HCT116 (cell line): ENCODE measurements around the gene NKTR. TPM values are rescaled to one million over a fixed set of nuclear protein-coding genes. Genes with fewer than 3 reads are reported as not detected.

ENCODE experiments used
- ATAC-seq: fragments of 200-7000 bp; cut with Tn5 transposase; 2 replicates; pipeline ENCODE4 v1.9.1; 2020; ENCODE audit warnings: mild to moderate bottlenecking, moderate library complexity
- BruUV-seq: library from RNA; stranded (reverse); fragments of 400-500 nt; replicated peaks from 2 replicates; lab custom pipeline; 2021; lab: Mats Ljungman, UMichigan
- CTCF ChIA-PET: fragments of 300-600 bp; sonication (Branson Sonifier 250); formaldehyde crosslinking; loops from one replicate; lab custom pipeline; 2021; ENCODE audit warnings: antibody characterized with exemption; lab: Charles Lee
- POLR2A ChIA-PET: fragments of 300-600, 350-600 bp; sonication (Branson Sonifier 250); formaldehyde crosslinking; loops from one replicate; lab custom pipeline; 2021; ENCODE audit warnings: antibody characterized with exemption; lab: Charles Lee
- RAD21 ChIA-PET, 2 experiments: fragments of 300-600 bp; sonication (Branson Sonifier 250); formaldehyde crosslinking; loops; one replicate each; lab custom pipeline; 2023; ENCODE audit warnings: low total read pairs in 2 of 2; ENCODE audit not compliant: uncharacterized antibody in 2 of 2, unreplicated experiment in 2 of 2, low non-redundant PET in 1 of 2; lab: Charles Lee
- DNase-seq: peaks from one replicate; pipeline ENCODE4 v3.0.0-alpha.2; 2010; ENCODE audit warnings: low read depth, low spot score
- H2AFZ ChIP-seq: fragments of 200-600 bp; shearing (Covaris generic), sonication (generic); 2 replicates; pipeline ENCODE4 v1.6.1; 2017; ENCODE audit warnings: low read depth, mixed run types, mixed read lengths, antibody characterized with exemption, low read length; ENCODE audit not compliant: poor library complexity, severe bottlenecking
- H3K27ac ChIP-seq: 2 replicates; pipeline ENCODE4 v1.5.1; 2012; ENCODE audit warnings: low read depth, low read length
- H3K27me3 ChIP-seq: fragments of 200-600 bp; sonication (generic); 2 replicates; pipeline ENCODE4 v1.6.1; 2016; ENCODE audit warnings: mixed run types, low read length, mixed read lengths; ENCODE audit not compliant: insufficient read depth
- H3K36me3 ChIP-seq, 2 experiments: fragments of 200-500 bp in 1 of 2; fragments of 200-600 bp in 1 of 2; sonication (Bioruptor generic) in 1 of 2; sonication (generic) in 1 of 2; 2 replicates each; pipeline versions ENCODE4 v1.5.1 to v1.6.1; 2014 to 2016; ENCODE audit warnings: low read length in 2 of 2, inconsistent platforms in 1 of 2, mixed read lengths in 1 of 2, mixed run types in 1 of 2; ENCODE audit not compliant: insufficient read depth in 2 of 2, control insufficient read depth in 1 of 2
- H3K4me1 ChIP-seq, 2 experiments: fragments of 200-600 bp in 1 of 2; sonication (generic) in 1 of 2; 2 replicates each; pipeline versions ENCODE4 v1.5.1 to v1.6.1; 2012 to 2017; ENCODE audit warnings: low read length in 2 of 2, inconsistent platforms in 1 of 2, mild to moderate bottlenecking in 1 of 2, mixed read lengths in 1 of 2, mixed run types in 1 of 2, moderate library complexity in 1 of 2; ENCODE audit not compliant: insufficient read depth in 2 of 2, control insufficient read depth in 1 of 2
- H3K4me2 ChIP-seq: fragments of 200-600 bp; sonication (generic); 2 replicates; pipeline ENCODE4 v1.6.1; 2017; ENCODE audit warnings: mixed run types, low read length, mixed read lengths
- H3K4me3 ChIP-seq, 2 experiments: fragments of 200-600 bp in 1 of 2; sonication (generic) in 1 of 2; replicated peaks in 1 of 2; 2 replicates each; pipeline ENCODE4 v1.5.1; 2011 to 2016; ENCODE audit warnings: low read length in 2 of 2, control low read depth in 1 of 2, low read depth in 1 of 2, mild to moderate bottlenecking in 1 of 2, mixed read lengths in 1 of 2, mixed run types in 1 of 2
- H3K79me2 ChIP-seq: fragments of 200-600 bp; sonication (generic); 2 replicates; pipeline ENCODE4 v1.6.1; 2017; ENCODE audit warnings: mild to moderate bottlenecking, mixed run types, low read length, moderate library complexity, mixed read lengths; ENCODE audit not compliant: insufficient read depth
- H3K9ac ChIP-seq: fragments of 200-600 bp; sonication (generic); 2 replicates; pipeline ENCODE4 v1.6.1; 2016; ENCODE audit warnings: low read length, mixed read lengths
- H3K9me2 ChIP-seq: fragments of 200-600 bp; sonication (generic), shearing (Covaris generic); 2 replicates; pipeline ENCODE4 v1.6.1; 2017; ENCODE audit warnings: mixed run types, mild to moderate bottlenecking, moderate library complexity; ENCODE audit not compliant: insufficient read depth
- H3K9me3 ChIP-seq, 2 experiments: fragments of 200-500 bp in 1 of 2; fragments of 200-600 bp in 1 of 2; sonication (Bioruptor generic) in 1 of 2; sonication (generic) in 1 of 2; 2 replicates each; pipeline ENCODE4 v1.6.1; 2014 to 2017; ENCODE audit warnings: low read length in 2 of 2, mixed read lengths in 2 of 2, inconsistent platforms in 1 of 2, low read depth in 1 of 2, mild to moderate bottlenecking in 1 of 2, mixed run types in 1 of 2, moderate library complexity in 1 of 2; ENCODE audit not compliant: control insufficient read depth in 1 of 2, insufficient read depth in 1 of 2
- H4K20me1 ChIP-seq: fragments of 200-600 bp; sonication (generic), shearing (Covaris generic); 2 replicates; pipeline ENCODE4 v1.6.1; 2017; ENCODE audit warnings: mixed run types, mild to moderate bottlenecking, moderate library complexity; ENCODE audit not compliant: insufficient read depth
- CBX3 ChIP-seq: IDR thresholded peaks from 2 replicates; pipeline ENCODE4 v1.6.1; 2012; ENCODE audit warnings: low read depth
- CEBPB ChIP-seq: IDR thresholded peaks from 2 replicates; pipeline ENCODE4 v1.6.1; 2012; ENCODE audit warnings: low read depth
- EGR1 ChIP-seq: IDR thresholded peaks from 2 replicates; pipeline ENCODE4 v1.6.1; 2012; ENCODE audit warnings: low read depth
- ELF1 ChIP-seq: IDR thresholded peaks from 2 replicates; pipeline ENCODE4 v1.6.1; 2012; ENCODE audit warnings: low read depth, borderline replicate concordance
- EZH2phosphoT487 ChIP-seq: fragments of 200-600 bp; IDR thresholded peaks from 2 replicates; pipeline ENCODE4 v1.6.1; 2018; ENCODE audit warnings: antibody characterized with exemption, borderline replicate concordance
- FOSL1 ChIP-seq: IDR thresholded peaks from 2 replicates; pipeline ENCODE4 v1.6.1; 2012; ENCODE audit warnings: low read depth
- JUND ChIP-seq: IDR thresholded peaks from 2 replicates; pipeline ENCODE4 v1.6.1; 2012
- MAX ChIP-seq: IDR thresholded peaks from 2 replicates; pipeline ENCODE4 v1.6.1; 2012
- RAD21 ChIP-seq: IDR thresholded peaks from 2 replicates; pipeline ENCODE4 v1.6.1; 2012; ENCODE audit warnings: low read depth, mild to moderate bottlenecking
- REST ChIP-seq: IDR thresholded peaks from 2 replicates; pipeline ENCODE4 v1.6.1; 2012; ENCODE audit warnings: low read depth
- SIN3A ChIP-seq: IDR thresholded peaks from 2 replicates; pipeline ENCODE4 v1.6.1; 2012; ENCODE audit warnings: low read depth
- YY1 ChIP-seq: IDR thresholded peaks from 2 replicates; pipeline ENCODE4 v1.6.1; 2011; ENCODE audit warnings: low read length, low read depth, moderate library complexity, mild to moderate bottlenecking; ENCODE audit not compliant: insufficient replicate concordance; ENCODE audit errors: extremely low read depth
- ZBTB33 ChIP-seq: IDR thresholded peaks from 2 replicates; pipeline ENCODE4 v1.6.1; 2011; ENCODE audit warnings: mild to moderate bottlenecking, low read length, moderate library complexity; ENCODE audit not compliant: insufficient replicate concordance; ENCODE audit errors: extremely low read depth
- ZFX ChIP-seq: fragments of 450-650 bp; IDR thresholded peaks from 2 replicates; pipeline ENCODE4 v1.6.1; 2017
- ZNF274 ChIP-seq: fragments of 200-500 bp; sonication (Bioruptor generic); IDR thresholded peaks from 2 replicates; pipeline ENCODE4 v1.6.1; 2014; ENCODE audit warnings: mild to moderate bottlenecking, low read depth, low read length, inconsistent platforms
- intact Hi-C: fragments of 100-400 bp; cut with micrococcal nuclease; formaldehyde crosslinking; loops from 2 replicates; pipeline ENCODE4 v1.10.0; 2022
- total RNA-seq: library from RNA; stranded (reverse); gene quantifications from one replicate; pipeline ENCODE4 v1.2.1, GENCODE V29; 2021; ENCODE audit not compliant: unreplicated experiment

NKTR gene
- total RNA-seq, 1 experiment from 2014 or later, result 59.7 TPM

GRCh38 chr3:42659451-42660130, 59.1 kb downstream of the NKTR start:
- Histone ChIP-seq H4K20me1 (no peaks in the 10 kb centered on the region), H3K4me3 (no peak overlapping the region), H3K4me1 (peaks cover 13 to 22% of the 10 kb centered on the region in 2 experiments; a peak in 3 of 4 replicates), H3K9ac (no peak overlapping the region), H3K36me3 (0 out of 4 replicates have a peak, but pooled peaks cover 0 to 3% of the 10 kb centered on the region in 2 experiments), H3K27me3 (no peaks in the 10 kb centered on the region), H3K9me3 (no peaks in the 10 kb centered on the region), H2AFZ (no peak overlapping the region), H3K79me2 (0 out of 2 replicates have a peak, but pooled peaks cover 4% of the 10 kb centered on the region), H3K9me2 (no peaks in the 10 kb centered on the region), H3K27ac (no peak overlapping the region), H3K4me2 (no peak overlapping the region)
- ChIA-PET CTCF (no interaction called here), RAD21 (no interaction called here), POLR2A (no interaction called here)
- TF ChIP-seq CBX3 (no peak), EGR1 (no peak), ELF1 (no peak), ZNF274 (no peak), RAD21 (no peak), YY1 (no peak), ZBTB33 (no peak), ZFX (no peak), CEBPB (no peak), JUND (no peak), EZH2phosphoT487 (no peak), REST (no peak), FOSL1 (no peak), SIN3A (no peak), MAX (no peak)
- DNase-seq (no peak), ATAC-seq (no peak)
- no TSS peak for BruUV-seq
- intact Hi-C loops, result no loop called here
